Cardiac fibroblast (primary cell): Measurements from ENCODE around the gene APOC4.

ENCODE experiments used
- DNase-seq, 2 donors: peaks; one replicate each; pipeline versions ENCODE4 v3.0.0 to v3.0.0-alpha.2; 2010; ENCODE audit warnings: low read depth in 2 of 2
- H3K4me3 ChIP-seq, 2 donors: replicated peaks in 1 of 2; 1 replicate in 1 of 2; 2 replicates in 1 of 2; pipeline ENCODE4 v1.5.1; 2011; ENCODE audit warnings: low read depth in 2 of 2, low read length in 2 of 2, mild to moderate bottlenecking in 2 of 2, moderate library complexity in 1 of 2
- TF ChIP-seq, protein P1 (sequence below): IDR thresholded peaks from one replicate; pipeline ENCODE4 v1.5.1; 2011; ENCODE audit warnings: low read depth, mild to moderate bottlenecking, low read length, inconsistent platforms

APOC4 gene

DNA sequence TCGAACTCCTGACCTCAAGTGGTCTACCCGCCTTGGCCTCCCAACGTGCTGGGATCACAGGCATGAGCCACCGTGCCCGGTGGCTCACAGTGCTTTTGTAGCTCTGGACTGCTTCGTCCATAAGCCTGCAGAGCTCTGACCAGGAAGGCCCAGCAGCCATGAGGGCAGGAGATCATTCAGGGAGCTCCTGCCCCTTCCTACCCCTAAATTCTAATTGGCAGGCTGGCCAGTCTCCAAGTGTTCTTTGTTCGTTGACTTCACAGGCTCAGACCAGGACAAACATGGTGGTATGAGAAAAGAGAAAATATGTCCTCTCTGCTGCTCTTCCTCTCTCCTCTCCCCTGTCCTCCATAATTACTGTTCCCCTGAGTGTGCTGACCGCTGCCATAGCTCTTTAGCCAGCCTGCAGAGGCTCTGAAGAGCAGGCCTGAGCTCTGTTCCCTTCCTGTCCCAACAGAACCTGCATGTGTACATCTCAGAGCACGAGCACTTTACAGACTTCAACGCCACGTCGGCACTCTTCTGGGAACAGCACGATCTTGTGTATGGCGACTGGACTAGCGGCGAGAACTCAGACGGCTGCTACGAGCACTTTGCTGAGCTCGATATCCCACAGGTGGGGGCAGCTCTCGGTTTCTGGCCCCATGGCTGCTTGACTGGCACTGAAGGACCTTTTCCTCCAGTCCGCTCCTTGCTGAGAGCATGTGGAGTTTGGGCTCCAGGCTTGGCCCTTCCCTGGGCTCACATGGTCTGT, 32.1 kb downstream of the APOC4 start:
- no peak overlapping the region for H3K4me3 ChIP-seq
- TF ChIP-seq, protein P1, sequence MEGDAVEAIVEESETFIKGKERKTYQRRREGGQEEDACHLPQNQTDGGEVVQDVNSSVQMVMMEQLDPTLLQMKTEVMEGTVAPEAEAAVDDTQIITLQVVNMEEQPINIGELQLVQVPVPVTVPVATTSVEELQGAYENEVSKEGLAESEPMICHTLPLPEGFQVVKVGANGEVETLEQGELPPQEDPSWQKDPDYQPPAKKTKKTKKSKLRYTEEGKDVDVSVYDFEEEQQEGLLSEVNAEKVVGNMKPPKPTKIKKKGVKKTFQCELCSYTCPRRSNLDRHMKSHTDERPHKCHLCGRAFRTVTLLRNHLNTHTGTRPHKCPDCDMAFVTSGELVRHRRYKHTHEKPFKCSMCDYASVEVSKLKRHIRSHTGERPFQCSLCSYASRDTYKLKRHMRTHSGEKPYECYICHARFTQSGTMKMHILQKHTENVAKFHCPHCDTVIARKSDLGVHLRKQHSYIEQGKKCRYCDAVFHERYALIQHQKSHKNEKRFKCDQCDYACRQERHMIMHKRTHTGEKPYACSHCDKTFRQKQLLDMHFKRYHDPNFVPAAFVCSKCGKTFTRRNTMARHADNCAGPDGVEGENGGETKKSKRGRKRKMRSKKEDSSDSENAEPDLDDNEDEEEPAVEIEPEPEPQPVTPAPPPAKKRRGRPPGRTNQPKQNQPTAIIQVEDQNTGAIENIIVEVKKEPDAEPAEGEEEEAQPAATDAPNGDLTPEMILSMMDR = no peak

DNA sequence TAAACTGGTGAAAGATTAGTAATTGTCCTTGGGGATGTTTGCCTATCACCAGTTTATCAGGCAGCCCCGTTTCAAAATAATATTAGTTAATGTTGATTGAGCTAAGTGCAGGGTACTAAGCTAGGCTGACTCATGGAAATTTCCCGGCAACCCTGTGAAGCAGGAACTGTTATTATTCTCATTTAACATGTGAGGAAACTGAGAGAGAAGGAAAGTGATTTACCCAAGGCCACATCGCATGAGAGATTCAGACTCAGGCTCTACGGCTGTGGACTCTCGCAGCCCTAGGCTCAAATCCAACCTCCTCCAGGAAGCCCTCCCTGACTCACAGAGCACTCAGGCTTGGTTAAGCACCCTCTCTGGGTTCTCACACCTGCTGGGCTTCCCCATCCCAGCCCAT, 32.8 kb downstream of the APOC4 start:
- DNase-seq = no peak
- TF ChIP-seq, protein P1 = no peak
- H3K4me3 ChIP-seq = no peak overlapping the region

More for the DNA sequence above, 32.1 kb downstream of the APOC4 start:
- DNase-seq = no peak

GRCh38 chr19:44975444-44975843, 33.4 kb downstream of the APOC4 start:
- no peak overlapping the region for H3K4me3 ChIP-seq
- DNase-seq = no peak
- TF ChIP-seq, protein P1 = no peak

- DNase-seq = no peak
- H3K4me3 ChIP-seq = no peak overlapping the region
- TF ChIP-seq, protein P1 = no peak
These were observed 42.0 kb downstream of the APOC4 start for GRCh38 chr19:44984005-44984404.

DNA sequence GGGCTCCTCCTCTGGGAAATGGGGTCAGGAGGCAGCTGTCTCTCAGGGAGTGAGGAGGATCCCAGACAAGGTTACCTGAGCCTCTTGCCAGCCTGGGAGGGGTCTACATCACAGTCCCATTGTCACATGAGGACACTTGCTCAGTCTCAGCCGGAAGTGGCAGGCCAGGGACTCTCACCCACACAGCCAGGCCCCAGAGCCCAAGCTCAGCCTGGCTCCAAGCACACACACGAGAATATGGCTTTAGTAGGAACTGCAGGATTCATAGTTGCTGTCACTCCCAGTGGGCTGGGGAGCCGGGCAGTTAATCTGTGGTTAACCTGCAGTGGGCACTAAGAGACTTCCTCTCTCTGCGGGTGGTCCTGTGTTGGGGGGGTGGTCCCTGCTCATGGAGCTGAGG, 43.4 kb downstream of the APOC4 start:
- TF ChIP-seq, protein P1 = no peak
- no peak overlapping the region for H3K4me3 ChIP-seq
- DNase-seq = no peak

GRCh38 chr19:44986389-44986788, 44.4 kb downstream of the APOC4 start:
- DNase-seq = no peak
- no peak overlapping the region for H3K4me3 ChIP-seq
- TF ChIP-seq, protein P1 = no peak
